CD4-positive, alpha-beta T cell treated with Interleukin-12 subunit alpha and Interleukin-12 subunit beta, for 1 hour (primary cell): ENCODE results near the gene SUN1.
A peak's percentile ranks its signal among the peaks of the same experiment; 100 is the strongest.

Experiments used
- DNase-seq: peaks from one replicate; pipeline ENCODE4 v3.0.0-alpha.2; 2020

SUN1 gene

DNA sequence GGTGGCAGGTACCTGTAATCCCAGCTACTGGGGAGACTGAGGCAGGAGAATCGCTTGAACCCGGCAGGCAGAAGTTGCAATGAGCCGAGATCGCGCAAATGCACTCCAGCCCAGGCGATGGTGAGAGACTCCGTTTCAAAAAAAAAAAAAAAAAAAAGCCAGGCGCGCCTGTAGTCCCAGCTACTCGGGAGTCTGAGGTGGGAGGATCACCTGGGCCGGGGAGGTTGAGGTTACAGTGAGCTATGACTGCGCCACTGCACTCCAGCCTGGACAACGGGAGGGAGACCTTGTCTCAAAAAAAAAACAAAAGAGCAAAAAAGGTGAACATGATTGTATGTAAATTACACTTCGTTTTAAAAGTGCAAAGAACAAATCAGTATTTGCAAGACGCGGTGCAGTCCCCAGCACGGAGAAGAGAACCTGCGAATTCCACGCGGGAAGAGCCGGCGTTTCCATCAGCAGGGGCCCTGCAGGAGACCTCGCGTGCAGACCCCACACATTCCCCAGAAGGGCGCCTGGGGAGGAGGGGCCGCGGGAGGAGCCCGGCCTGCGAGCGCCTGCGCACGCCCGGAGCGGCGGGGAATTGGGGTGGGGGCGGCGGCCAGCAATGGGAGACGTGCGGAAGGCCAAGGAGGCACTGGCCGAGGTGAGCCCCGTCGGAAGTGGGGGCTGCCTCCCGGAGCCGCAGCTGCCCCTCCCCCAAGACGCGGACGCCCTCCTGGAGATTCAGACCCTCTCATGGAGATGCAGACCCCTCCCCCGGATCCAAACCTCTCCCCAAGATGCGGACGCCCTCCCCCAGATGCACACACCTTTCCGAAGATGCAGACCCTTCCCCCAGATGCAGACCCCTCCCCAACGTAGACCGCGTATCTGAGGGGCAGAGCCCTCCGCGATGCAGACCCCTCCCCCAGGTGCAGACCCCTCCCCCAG, 16.7 kb upstream of the SUN1 start:
- DNase-seq: peak; percentile 7

DNA sequence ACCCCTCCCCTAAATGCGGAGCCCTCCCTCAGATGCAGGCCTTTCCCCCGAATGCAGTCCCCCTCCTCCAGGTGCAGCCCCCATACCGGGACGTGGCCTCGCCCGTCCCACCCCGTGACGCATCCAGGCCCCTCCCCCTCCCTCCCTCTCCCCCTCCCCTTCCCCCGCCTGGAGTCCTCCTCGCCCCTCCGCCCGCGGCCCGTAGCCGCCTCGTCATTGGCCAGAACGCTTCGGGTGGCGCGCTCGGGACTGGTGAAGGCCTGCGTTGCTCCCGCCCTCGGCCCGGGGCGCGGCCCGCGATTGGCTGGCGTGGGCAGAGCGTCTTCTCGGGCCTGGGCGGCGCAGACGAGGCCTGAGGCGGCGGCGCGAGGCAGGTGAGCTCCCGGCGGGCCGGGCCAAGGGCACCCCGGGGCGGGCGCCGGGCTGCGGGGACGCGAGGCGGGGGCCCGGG, 16.0 kb upstream of the SUN1 start:
- DNase-seq: peak; percentile 97

DNA sequence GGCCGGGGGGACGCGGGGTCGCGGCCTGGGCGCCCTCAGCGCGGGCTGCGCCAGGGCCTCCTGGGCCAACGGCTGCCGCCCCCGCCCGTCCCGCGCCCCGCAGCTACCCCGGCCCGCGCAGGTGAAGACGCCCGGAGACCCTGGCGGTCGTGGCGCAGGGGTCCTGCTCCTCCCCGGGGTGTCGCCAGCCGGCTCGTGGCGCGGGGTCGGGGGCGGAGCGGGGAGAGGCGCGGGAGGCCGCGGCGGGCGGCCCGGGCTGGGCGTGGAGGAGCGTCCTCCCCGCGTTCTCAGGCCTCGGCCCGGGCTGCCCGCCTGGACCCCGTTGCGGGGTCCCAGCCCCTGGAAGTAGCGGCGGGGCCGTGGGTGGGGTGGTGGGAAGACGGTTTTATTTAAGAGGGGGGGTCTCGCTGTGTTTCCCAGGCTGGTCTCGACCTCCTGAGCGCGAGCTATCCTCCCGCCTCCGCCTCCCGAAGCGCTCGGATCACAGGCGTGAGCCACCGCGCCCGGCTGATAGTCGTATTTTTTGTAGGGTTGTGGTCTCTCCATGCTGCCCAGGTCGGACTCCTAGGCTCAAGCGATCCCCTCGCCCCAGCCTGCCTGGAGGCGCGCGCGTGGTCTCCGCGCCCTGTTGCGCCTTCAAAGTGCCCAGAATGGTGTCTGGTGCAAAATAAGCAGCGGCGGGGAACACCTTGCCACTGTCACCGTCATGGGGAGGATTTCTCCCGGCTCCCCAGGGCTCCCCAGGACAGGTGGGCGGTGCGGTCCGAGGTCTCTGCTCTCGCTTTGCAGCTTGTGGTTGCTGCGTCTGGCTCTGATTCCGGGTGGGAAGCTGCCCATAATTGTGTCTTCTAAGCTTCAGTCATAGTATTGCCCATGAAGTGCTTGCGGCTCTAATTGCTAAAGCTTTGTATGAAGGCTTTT, 15.3 kb upstream of the SUN1 start:
- DNase-seq: peak; percentile 36

DNA sequence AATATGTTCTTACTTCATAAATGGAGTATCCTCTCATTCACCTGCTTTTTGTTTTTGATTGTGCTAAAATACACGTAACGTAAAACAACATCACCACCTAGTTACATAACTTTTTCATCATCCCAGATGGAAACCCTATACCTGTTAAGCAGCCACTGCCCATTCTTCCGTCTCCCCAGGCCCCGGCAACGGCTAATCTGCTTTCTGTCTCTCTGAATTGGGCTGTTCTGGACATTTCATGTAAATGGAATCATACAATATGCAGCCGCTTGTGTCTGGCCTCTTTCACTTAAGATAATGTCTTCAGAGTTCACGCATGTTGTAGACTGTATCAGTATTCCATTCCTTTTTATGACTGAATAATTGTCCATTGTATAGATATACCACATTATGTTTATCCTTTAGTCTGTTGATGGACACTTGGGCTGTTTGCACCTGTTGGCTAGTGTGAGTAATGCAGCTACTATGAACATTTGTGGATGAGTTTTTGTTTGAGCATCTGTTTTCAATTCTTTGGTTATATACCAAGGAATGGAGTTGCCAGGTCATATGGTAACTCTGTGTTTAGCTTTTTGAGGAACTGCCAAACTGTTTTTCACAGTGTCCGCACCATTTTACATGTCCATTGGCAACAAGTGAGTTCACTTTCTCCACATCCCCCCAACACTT, 14.1 kb upstream of the SUN1 start:
- DNase-seq: peak; percentile 28

DNA sequence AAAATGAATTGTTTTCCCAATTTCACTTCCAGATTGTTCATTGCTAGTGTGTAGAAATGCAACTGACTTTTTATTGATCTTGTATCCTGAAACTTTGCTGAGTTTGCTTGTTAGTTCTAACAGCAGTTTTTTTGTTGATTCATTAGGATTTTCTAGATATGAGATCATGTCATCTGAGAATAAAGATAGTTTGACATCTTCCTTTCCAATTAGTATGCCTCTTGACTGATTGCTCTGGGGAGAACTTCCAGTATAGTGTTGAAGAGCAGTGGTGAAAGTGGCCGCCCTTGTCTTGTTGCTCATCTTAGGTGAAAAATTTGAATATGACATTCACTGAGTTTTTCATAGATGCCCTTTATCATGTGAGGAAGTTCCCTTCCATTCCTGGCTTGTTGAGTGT, 11.9 kb upstream of the SUN1 start:
- no peak for DNase-seq

DNA sequence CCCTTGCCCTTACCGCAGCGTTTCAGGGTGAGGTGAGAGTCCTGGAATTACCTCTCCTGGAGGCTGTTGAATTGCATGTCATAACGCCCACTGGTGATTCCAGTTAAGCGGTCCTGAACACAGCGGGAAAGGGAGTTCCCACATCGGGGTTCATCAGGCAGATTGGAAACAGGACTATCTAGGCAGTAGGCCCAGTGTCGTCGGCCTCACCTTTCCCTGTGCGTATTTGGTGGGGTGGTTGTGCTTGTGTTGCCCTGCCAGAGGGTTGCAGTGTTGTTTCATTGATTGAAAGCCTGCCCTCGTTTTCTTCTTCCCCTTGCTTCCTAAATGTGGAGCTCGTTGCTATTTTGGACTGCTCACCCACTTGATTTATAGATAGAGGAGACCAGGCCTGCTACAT, 10.6 kb upstream of the SUN1 start:
- no peak for DNase-seq

DNA sequence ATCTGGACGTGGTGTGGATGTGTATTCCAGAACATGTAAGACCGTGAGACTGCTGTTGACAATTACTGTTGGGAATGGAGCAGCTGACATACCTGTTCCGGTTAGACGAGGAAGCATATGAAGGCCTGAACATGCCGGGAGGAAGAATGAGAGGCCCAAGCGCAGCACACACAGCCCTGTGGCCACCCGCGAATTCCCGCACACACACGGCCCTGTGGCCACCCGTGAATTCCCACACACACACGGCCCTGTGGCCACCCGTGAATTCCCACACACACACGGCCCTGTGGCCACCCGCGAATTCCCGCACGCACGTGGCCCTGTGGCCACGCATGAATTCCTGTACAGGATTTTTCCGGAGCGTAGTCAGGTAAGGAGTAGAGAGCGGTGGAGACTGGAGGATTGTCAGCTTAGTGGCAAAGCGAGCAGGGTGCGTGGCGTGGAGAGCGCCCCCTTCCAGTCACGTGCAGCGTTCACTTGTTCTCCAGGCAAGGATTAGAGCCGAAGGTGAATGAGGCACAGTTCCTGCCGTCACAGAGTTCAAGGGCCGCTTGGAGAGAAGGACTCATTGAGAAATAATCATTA, 9.5 kb upstream of the SUN1 start:
- no peak for DNase-seq

DNA sequence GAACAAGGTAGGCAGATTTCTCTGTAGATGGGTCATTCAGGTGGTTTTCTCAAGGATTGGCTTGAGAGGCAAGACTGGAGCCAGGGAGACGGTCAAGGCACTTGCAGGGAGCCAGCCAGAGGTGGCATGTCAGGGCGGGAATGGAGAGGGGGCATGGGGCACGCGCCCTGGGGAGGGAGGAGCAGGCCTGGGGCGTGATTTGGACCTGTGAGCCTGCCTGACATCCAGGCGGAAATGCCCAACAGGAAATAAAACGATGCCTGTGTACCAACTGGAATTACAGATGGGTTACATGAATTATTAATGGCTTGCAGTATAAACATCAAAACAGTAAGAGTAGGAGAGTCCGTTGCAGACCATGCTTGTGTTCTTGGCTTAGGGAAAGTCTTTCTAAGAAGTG, 8.6 kb upstream of the SUN1 start:
- DNase-seq: no peak

DNA sequence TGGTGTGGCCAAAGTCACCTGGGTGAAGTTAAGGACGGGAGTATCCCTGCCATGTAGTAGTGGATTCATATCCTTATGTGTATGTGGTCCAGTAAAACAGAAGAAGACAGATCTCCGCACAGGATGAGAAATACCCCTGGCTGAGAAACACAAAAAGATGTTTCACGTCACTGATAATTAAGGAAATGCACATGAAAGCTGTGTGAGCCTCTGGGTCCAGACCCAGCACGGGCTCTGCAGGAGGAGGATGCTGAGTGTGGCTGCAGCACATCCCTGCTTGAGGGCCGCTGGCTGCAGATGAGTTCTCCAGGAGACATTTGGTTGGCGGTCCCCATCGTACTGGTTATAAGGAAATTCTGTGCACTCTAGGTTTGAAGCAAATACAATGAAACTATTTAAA, 8.2 kb upstream of the SUN1 start:
- DNase-seq: no peak

DNA sequence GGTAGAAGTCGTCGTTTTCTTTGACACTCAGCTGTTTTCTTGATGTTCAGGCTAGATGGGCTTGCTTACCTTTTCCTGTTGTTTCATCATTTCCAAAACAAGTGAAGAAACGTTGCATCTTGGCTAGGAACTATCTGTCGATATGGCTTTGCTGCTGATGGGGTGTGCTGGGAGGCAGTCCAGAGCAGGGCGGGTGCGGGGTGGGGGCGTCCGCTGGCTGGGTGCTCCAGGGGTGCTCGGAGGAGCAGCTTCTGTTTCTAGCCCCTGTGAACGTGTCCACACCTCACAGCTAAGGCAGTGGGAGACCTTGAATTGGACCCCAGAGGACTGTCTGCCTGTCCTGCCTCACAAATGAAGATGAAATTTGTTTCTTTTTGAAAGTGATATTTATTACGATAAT, 7.6 kb upstream of the SUN1 start:
- no peak for DNase-seq

DNA sequence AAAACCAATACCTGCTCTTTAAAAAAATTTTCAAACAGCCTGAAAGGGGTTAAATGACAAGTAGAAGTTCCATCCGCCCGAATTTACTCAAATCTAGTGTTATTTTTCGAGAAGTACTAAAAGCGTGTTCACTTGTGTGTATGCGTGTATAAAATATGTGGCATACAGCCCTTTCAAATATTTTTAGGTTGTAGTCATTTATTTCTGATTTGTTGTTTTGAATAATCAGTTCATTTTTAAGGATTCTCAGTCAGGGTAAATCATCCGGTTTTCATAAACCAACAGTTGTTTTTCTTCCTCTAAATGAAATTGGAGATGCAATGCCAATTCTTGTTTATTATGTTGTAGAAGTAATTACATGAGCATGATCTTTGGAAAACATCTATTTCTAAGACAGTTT, 6.9 kb upstream of the SUN1 start:
- no peak for DNase-seq

DNA sequence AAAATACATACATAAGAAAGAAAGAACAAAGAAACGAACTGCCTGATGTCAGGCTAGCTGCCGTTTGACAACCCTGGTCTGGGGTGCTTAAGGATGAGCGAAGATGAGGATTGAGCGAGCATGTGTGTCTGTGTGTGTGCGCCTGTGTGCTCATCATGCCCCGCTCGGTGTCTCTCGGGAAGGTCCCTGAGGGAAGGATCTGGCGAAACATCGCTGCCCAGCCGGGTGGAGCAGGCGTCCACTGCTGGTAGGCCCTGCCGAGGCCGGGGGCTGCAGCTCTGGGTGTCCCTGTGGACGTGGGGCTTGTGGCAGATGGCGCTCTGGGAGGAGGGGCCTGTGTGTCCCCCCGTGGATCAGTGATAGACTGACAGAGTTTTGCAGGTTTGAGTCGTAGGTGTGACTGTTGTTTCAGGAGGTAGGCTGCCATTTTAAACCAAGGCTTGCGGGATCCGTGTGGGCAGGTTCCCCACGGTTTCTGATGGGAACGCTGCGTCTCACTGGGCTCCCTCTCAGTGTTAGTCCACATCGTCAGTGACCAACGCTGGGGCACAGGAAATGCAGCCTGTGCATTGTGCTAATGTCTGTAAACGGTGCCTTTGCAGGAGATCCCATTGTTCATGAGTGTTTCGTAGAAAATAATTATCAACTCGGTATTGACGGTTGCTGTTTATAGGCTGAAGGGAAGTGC, 5.9 kb upstream of the SUN1 start:
- no peak for DNase-seq

DNA sequence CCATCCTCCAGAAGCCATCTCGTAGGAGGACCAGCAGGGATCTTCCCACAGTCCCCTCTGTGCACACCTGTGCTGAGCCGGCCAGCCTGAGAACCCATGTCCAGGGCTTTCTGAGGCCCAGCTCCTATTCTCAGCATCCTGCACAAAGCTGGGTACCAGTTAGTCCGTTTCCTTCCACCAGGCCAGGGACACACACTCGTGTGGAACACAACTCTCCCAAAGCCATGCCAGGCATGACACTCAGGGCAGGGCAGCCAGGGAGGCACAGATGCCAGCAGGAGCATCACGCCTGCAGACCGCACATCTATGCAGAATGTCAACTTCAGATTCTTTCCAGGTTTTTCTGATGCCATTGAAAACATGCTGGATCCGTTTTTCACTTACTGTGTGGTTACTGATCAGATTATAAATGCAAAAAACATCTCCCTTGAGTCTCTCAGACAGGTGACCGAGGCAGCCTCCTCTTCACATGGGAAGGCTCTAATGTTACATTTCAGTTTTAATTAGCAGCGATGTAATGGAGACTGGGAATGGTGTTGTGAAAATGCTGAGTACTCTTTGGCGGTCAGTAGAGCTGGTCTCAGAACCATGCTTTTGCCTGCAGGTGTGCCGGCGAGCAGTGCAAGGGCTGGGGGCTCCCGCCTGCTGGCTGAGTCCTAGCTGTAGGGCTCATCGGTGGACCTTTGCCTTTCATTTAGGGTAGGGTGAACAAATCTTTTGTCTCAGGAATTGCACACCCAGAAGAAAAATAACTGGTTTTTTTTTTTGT, 3.3 kb upstream of the SUN1 start:
- DNase-seq: no peak

DNA sequence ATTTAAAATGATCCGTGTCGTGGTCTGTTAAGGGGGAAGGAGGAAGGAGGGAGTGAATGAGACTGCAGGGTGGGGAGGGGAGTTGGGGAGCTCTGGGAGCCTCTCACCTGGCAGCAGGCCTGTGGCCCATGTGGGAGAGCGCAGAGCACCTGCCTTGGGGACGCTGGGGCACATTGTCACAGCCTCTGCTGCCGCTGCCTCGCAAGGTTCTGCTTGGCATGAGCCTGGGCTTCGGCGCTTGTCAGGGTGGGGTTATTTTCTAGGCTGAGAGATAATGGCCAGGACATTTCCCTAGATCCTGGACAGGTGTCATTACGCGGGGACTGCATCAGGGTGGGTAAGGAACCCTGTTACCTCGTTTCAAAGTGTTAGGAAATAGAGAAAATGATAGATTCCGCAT, 2.2 kb upstream of the SUN1 start:
- DNase-seq: no peak

DNA sequence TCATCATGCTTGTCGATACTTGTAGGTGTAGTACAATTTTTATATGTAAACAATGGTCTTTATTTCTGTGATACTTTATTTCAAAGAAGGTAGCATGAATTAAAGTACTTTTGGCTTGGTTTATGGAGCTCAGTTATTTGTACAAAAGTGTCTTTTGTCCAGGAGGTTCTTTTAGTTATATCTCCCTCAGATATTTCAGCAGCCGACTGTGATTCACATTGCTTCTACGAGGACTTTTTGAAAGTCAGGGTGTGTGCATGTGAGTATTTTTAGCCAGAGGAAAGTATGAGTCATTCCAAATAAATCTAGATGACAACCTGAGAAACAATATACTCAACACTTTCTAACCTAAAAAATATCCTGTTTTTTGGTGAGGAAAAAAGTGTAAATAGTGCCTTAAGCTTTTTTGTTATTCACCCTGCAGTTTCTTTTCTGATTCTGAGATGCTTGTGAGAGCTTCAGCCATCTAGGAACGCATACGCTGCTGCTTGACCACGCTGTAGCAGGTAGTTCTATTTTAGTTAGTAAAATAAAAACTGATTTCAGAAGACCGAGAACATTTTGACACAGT, 595 bp upstream of the SUN1 start:
- DNase-seq: peak; percentile 42

DNA sequence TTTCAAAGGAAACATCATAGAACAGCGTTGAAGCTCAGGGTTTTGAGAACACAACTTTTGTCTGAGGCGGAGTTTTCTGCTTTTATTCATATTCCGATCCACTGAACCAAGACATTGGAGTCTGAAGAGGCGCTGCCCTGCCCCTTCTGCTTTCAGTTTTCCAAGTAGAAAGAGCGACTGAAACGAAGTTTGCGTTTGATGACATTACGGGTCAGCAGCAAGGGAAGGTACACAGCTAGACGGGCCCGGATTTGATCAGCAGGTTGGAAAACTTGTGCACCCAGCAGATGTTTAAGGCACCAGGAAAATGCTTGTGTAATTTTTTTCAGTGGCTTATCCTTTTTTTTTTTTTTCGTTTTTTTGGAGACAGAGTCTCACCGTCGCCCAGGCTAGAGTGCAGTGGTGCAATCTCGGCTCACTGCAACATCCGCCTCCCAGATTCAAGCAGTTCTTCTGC, 720 bp downstream of the SUN1 start:
- no peak for DNase-seq

DNA sequence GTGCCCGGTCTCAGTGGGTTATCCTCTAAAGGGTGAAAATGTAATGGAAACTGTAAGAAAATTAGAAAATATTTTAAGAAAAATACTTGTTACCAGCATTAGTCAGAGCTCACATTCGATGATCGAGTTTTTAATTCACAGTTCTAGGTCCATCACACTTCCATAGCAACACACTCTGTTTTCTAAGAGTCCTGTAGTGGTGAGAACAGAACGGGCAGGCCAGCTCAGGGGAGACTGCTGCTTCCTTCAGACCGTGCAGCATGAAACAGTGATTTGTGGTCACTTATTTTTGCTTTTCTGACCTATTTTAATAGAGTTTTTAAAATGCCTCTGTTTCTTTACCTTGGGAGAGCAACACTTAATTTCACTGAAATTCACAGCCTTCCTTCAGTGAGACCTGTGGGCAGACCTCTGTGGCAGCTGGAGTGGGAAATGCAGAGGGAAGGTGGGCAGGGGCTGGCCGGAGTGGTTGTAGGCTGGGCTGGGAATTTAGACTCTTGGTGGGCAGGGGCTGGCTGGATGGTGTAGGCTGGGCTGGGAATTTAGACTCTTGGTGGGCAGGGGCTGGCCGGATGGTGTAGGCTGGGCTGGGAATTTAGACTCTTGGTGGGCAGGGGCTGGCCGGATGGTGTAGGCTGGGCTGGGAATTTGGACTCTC, 1.5 kb downstream of the SUN1 start:
- DNase-seq: no peak

DNA sequence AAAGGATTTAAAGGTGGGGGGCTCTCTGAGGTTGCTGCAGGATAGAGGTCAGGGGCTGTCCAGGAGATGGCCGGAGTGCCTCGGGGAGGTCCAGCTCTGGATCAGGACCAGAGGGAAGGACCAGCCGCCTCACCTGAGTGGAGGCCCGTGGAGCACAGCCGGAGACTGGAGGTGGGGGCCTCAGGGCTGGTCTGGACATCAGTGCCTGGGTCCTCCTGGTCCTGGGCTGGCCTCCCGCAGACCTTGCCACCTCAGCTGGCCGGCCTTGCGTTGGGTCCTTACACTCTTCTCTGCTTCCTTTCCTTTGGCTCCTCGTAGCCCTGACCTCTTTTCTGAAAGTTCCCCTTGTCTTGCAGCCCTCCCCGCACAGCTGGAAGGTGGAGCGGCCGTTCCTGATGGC, 2.0 kb downstream of the SUN1 start:
- no peak for DNase-seq

DNA sequence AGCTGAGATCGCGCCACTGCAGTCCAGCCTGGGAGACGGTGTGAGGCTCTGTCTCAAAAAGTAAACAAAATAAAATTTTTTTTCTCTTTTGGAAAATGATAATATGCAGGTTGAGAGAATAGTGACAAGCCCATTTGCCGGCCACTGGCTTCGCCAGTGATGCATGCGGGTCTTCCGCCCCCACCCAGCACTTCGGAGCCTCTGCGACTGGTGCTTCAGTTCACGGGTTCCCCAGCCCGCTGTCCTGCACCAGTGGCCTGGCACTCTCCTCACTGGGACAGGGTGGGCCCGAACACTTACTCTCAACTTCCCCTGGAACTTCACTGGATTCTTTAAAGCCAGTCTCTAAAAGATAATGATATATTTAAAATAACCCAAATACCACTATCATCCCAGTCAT, 2.7 kb downstream of the SUN1 start:
- no peak for DNase-seq
